DLD1 (cell line): Measurements from ENCODE around the gene DCTN1.

Experiments
- in situ Hi-C: cut with HindIII; loops from 2 replicates; pipeline ENCODE4 v1.10.0; 2017; ENCODE audit warnings: low sequenced_read_pairs

DCTN1 gene

DNA sequence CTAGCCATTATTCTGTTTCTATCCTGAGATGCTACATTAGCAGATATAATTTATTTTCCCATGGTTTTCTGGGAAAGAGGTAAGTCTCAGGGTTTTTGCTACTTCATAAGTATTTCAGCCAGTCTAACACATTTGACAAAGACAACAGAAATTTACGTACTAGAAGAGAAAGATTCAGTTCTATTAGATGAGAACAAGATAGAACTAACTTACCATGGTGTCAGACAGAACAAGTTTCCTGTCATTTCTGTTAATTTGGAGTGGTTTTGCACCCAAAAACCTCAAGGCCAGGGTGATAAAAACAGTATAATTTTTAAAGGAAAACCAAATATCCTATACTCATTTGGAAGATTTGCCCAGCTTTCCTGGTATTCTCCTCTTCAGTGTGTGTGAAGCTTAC, 52.5 kb downstream of the DCTN1 start:
- in situ Hi-C loops: no loop called here

DNA sequence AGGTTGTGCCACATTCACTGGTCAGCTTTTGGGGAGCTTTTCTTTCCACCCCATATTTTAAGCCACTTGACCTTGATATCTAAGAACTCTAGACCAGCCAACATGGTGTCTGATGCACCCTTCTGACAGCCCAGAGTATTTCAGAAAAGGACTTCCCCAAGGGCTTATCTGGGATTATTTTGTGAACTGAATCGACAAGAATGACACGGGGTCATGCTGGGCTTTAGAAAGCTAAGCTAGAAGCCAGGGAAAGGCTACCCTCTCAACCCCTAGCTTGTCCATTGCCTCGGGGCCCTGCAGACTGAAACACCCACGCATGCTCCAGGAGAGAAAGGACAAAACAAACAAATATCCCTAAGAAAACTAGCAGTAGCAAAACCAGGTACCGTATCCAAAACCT, 52.9 kb downstream of the DCTN1 start:
- in situ Hi-C loops: no loop called here

- in situ Hi-C loops: no loop called here
Measured at GRCh38 chr2:74325815-74326214, 54.3 kb downstream of the DCTN1 start.

DNA sequence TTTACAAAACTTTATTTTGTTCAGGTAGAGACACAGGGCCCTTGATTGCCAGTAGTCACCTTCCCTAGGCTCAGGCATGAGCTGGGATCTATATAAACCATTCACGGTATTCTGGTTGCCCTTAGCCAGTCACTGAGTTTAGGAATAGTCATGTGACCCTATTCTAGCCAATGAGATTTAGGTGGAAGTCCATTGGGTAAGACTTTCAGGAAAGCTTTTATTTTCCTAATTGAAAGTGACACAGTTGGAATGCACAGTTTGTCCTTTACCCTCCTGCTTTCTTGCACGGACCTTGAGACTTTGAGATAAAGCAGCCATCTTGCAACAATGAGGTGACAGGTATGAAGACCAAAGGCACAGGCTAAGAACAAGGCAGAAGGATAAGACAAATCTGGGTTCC, 58.4 kb downstream of the DCTN1 start:
- in situ Hi-C loops: no loop called here

DNA sequence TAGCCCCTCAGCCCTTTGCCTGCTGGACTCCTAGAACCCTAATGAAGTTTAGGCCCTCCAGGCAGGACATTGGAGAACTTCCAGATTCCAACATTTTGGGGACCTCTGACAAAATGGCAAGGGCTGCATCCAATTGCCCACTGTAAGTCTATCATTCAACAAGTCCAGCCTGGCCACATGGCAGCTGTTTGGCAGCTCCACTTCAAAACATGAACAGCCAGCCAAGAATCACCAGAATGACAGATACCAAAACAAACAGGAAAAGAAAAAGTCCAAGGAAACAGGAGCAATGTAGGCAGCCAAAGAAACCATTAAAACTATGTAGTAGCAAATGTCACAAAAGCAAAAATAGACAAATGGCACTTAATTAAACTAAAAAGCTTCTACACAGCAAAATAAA, 62.4 kb downstream of the DCTN1 start:
- in situ Hi-C loops: no loop called here

- in situ Hi-C loops: no loop called here
Measured at GRCh38 chr2:74316627-74317295, 63.4 kb downstream of the DCTN1 start.

DNA sequence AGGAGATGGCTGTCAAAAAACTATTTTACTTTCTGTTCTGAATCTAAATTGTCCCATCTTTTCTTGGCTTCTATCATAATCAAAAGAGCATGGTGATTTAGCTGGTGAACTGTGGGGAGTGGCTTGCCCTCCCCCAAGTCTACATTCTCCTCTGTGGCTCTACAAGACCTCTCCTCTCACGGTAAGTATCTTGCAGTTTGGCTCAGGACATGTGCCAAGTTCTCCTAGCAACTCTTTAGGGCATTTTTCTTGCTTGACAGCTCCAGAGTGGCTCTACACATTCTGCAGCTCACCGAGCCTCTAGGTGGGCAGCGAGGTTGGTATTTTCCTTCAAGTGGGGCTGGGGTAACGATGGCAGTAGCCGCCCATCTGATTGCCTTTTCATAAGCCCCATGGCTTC, 66.0 kb downstream of the DCTN1 start:
- in situ Hi-C loops: no loop called here

GRCh38 chr2:74313497-74313896, 66.6 kb downstream of the DCTN1 start:
- in situ Hi-C loops: no loop called here

DNA sequence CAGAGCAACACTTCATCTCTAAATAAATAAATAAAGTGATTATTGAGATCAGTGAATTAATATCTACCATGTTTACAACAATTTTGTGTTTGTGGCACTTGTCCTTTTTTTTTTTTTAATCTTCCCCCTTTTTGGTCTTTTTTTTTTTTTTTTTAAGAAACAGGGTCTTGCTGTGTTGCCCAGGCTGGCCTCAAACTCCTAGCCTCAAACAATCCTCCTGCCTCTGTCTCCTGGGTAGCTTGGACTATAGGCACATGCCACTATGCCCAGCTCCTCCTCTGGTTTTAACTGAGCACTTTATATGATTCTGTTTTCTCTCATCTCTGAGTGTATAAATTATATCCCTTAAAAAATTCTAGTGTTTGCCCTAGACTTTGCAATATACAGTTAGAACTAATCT, 67.2 kb downstream of the DCTN1 start:
- in situ Hi-C loops: no loop called here
